ENCODE results near the gene ASTE1.

DNA sequence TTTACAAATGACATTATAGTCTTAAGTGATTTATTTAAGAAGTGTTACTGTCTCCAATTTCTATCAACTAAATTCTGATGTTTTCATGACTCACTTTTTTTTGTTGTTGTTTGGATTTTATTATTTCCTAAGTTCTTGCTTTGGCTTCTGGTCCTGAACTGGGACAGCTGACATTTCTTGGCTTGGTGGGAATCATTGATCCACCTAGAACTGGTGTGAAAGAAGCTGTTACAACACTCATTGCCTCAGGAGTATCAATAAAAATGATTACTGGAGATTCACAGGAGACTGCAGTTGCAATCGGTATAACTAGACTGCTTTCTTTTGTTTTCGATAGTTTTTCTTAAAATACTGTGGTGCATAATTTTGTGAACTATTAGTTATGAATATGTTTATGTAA, 47.5 kb downstream of the ASTE1 start:
- TF ChIP-seq EZH2 (IDR thresholded peaks at IDR 0.05; ENCODE audit: borderline replicate concordance, low read depth, low read length, poor library complexity, severe bottlenecking): no peak
- TF ChIP-seq CTCF (conservative IDR thresholded peaks at IDR 0.05; ENCODE audit: low read depth, low read length): no peak
